Astrocyte (in vitro differentiated cells and primary cell): ENCODE data around the gene SLC25A40.
"Not testable (repeated sequence)": the region's sequence is repeated elsewhere in the genome, so short reads cannot be mapped to it uniquely, and the experiment has no call there.

ENCODE experiments used
- EZH2 ChIP-seq: IDR thresholded peaks from 2 replicates; pipeline ENCODE4 v1.6.1; 2012; ENCODE audit warnings: mild to moderate bottlenecking, low read length, inconsistent platforms; ENCODE audit not compliant: insufficient read depth
- TF ChIP-seq, protein P1 (sequence below): IDR thresholded peaks from 2 replicates; pipeline ENCODE4 v1.5.1; 2011; ENCODE audit warnings: low read depth, mild to moderate bottlenecking, inconsistent platforms, low read length, moderate library complexity; ENCODE audit not compliant: insufficient read depth

DNA sequence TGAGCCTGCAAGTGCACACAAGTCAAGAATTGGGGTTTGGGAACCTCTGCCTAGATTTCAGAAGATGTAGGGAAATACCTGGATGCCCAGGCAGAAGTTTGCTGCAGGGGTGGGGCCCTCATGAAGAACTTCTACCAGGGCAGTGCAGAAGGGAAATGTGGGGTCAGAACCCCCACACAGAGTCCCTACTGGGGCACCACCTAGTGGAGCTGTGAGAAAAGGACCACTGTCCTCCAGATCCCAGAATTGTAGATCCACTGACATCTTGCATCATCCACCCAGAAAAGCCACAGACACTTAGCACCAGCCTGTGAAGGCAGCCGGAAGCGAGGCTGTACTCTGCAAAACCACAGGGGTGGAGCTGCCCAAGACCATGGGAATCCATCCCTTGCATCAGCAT is 50.8 kb downstream of the SLC25A40 start:
- TF ChIP-seq, protein P1, sequence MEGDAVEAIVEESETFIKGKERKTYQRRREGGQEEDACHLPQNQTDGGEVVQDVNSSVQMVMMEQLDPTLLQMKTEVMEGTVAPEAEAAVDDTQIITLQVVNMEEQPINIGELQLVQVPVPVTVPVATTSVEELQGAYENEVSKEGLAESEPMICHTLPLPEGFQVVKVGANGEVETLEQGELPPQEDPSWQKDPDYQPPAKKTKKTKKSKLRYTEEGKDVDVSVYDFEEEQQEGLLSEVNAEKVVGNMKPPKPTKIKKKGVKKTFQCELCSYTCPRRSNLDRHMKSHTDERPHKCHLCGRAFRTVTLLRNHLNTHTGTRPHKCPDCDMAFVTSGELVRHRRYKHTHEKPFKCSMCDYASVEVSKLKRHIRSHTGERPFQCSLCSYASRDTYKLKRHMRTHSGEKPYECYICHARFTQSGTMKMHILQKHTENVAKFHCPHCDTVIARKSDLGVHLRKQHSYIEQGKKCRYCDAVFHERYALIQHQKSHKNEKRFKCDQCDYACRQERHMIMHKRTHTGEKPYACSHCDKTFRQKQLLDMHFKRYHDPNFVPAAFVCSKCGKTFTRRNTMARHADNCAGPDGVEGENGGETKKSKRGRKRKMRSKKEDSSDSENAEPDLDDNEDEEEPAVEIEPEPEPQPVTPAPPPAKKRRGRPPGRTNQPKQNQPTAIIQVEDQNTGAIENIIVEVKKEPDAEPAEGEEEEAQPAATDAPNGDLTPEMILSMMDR: not testable (repeated sequence)
- TF ChIP-seq EZH2: not testable (repeated sequence)
